HepG2 (cell line): ENCODE results near the gene GPRIN1. TPM values are rescaled to one million over a fixed set of nuclear protein-coding genes. Genes with fewer than 3 reads are reported as not detected.
A peak's percentile ranks its signal among the peaks of the same experiment; 100 is the strongest.

Experiments
- GATAD1 ChIP-seq: IDR thresholded peaks from 2 replicates; pipeline ENCODE4 v1.6.1; 2016; ENCODE audit warnings: missing genetic modification reagents, missing compliant biosample characterization
- RAD51 ChIP-seq: fragments of 450-650 bp; IDR thresholded peaks from 2 replicates; pipeline ENCODE4 v1.6.1; 2016; ENCODE audit warnings: borderline replicate concordance
- RELA ChIP-seq: sonication (generic); formaldehyde crosslinking; IDR thresholded peaks from 2 replicates; pipeline ENCODE4 v1.4.0; 2020; ENCODE audit warnings: missing genetic modification reagents
- SAP130 ChIP-seq: IDR thresholded peaks from 2 replicates; pipeline ENCODE4 v1.6.1; 2016; ENCODE audit warnings: low read depth
- SCMH1 ChIP-seq: sonication (generic); formaldehyde crosslinking; IDR thresholded peaks from 2 replicates; pipeline ENCODE4 v1.9.0; 2021; ENCODE audit warnings: missing genetic modification reagents, mild to moderate bottlenecking, borderline replicate concordance
- SSRP1 ChIP-seq: IDR thresholded peaks from 2 replicates; pipeline ENCODE4 v1.6.1; 2016; ENCODE audit warnings: control low read depth
- TAF1 ChIP-seq: sonication (generic); formaldehyde crosslinking; IDR thresholded peaks from 2 replicates; pipeline ENCODE4 v1.4.0; 2020; ENCODE audit warnings: missing genetic modification reagents
- TOPORS ChIP-seq: sonication (generic); formaldehyde crosslinking; IDR thresholded peaks from 2 replicates; pipeline ENCODE4 v1.8.0; 2023; ENCODE audit warnings: mild to moderate bottlenecking, missing genetic modification reagents
- XRCC5 ChIP-seq: fragments of 200-400 bp; formaldehyde crosslinking; optimal IDR thresholded peaks from 2 replicates; pipeline ENCODE3; 2017; ENCODE audit warnings: mild to moderate bottlenecking, low read length
- ZC3H13 ChIP-seq: sonication (generic); formaldehyde crosslinking; IDR thresholded peaks from 2 replicates; pipeline ENCODE4 v1.8.1; 2023; ENCODE audit warnings: mild to moderate bottlenecking, missing genetic modification reagents, moderate library complexity
- ZMYM3 ChIP-seq: sonication (generic); formaldehyde crosslinking; IDR thresholded peaks from 2 replicates; pipeline ENCODE4 v1.5.1; 2020; ENCODE audit warnings: mild to moderate bottlenecking, missing genetic modification reagents
- ZNF263 ChIP-seq: sonication (generic); formaldehyde crosslinking; IDR thresholded peaks from 2 replicates; pipeline ENCODE4 v1.4.0; 2020; ENCODE audit warnings: missing genetic modification reagents
- ZNF276 ChIP-seq: sonication (generic); formaldehyde crosslinking; IDR thresholded peaks from 2 replicates; pipeline ENCODE4 v1.4.0; 2020; ENCODE audit warnings: mild to moderate bottlenecking, low read depth, missing genetic modification reagents
- ZNF343 ChIP-seq: sonication (generic); formaldehyde crosslinking; IDR thresholded peaks from 2 replicates; pipeline ENCODE4 v1.4.0; 2020; ENCODE audit warnings: mild to moderate bottlenecking, missing genetic modification reagents
- ZNF468 ChIP-seq: sonication (generic); formaldehyde crosslinking; IDR thresholded peaks from 2 replicates; pipeline ENCODE4 v1.8.0; 2022; ENCODE audit warnings: mild to moderate bottlenecking, moderate library complexity, missing genetic modification reagents
- ZNF724P ChIP-seq: sonication (generic); formaldehyde crosslinking; IDR thresholded peaks from 2 replicates; pipeline ENCODE4 v1.8.0; 2022; ENCODE audit warnings: missing genetic modification reagents, borderline replicate concordance
- polyA plus RNA-seq, 8 experiments: library from polyadenylated mRNA; depleted of rRNA in 3 of 8; stranded (reverse) in 7 of 8; unstranded in 1 of 8; fragments of >200 nt; fragmentation: Illumina TruSeq in 4 of 8; extraction: Trizol in 4 of 8; gene quantifications; 2 replicates each; pipeline versions ENCODE4 v1.2.1 to v1.2.3, GENCODE V29; 2011 to 2016; ENCODE audit warnings: low read depth in 4 of 8, missing spikeins in 1 of 8, mixed read lengths in 1 of 8; ENCODE audit not compliant: insufficient read depth in 1 of 8
- total RNA-seq, 5 experiments: library from RNA; depleted of rRNA; stranded (reverse); fragments of >200 nt; fragmentation: Illumina TruSeq; extraction: Trizol; gene quantifications; 2 replicates each; pipeline ENCODE4 v1.2.3, GENCODE V29; 2016; ENCODE audit warnings: low read depth in 1 of 5
- TF ChIP-seq, protein P1 (sequence below): sonication (generic); formaldehyde crosslinking; IDR thresholded peaks from 2 replicates; pipeline ENCODE4 v1.5.0; 2020; ENCODE audit warnings: mild to moderate bottlenecking, low read depth, missing genetic modification reagents, borderline replicate concordance
- TF ChIP-seq, protein P2 (sequence below): IDR thresholded peaks from 2 replicates; pipeline ENCODE4 v1.6.1; 2016; ENCODE audit warnings: mild to moderate bottlenecking
- TF ChIP-seq, protein P3 (sequence below): sonication (generic); formaldehyde crosslinking; IDR thresholded peaks from 2 replicates; pipeline ENCODE4 v1.9.0; 2022; ENCODE audit warnings: low read depth, missing genetic modification reagents
- TF ChIP-seq, protein P4 (sequence below): sonication (generic); formaldehyde crosslinking; IDR thresholded peaks from 2 replicates; pipeline ENCODE4 v1.5.0; 2020; ENCODE audit warnings: mild to moderate bottlenecking, missing genetic modification reagents

Gene GPRIN1
- total and polyA plus RNA-seq, 2 of the 13 experiments (the other 11 are each of a cell fraction or from before 2014, with no cell fraction given), result 0.32 to 2.0 TPM

DNA sequence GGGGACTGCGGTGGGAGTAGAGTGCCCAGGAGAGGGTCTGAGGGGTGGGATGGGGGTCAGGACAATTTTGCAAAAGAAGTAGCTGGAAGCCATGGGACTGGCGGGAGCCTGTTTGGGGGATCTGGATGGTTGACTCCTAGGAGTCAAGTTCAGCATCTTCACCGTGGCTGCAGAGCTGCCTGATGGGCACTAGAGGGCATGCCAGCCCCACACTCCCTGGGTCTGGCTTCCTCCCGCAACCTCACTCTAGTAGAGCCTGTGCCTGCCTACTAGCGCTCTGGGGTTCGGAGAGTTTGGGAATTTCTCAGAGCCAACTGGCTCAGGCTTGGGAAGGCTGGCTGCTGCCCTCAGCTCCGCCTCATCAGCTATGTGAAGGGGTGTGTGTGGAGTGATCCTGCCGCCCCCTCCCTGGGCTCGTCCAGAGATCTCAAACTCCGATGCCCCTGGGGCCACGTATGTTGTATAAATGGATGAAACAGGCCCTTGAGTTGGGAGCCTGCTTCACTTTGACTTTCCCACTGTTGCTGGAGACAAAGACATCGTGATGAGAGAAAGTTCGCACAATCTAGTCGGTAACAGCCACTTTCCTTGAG lies 48.1 kb upstream of the GPRIN1 start (continued):
- TF ChIP-seq ZNF276 (CRISPR knock-in tag) (no peak), ZNF263 (CRISPR knock-in tag) (0 out of 2 replicates have a peak, but pooled peaks have one; percentile 27), ZMYM3 (no peak), ZNF343 (no peak), ZNF724P (CRISPR knock-in tag) (no peak), SAP130 (CRISPR knock-in tag) (peak; percentile 31; the same call in 1 of the 2 replicates), ZC3H13 (CRISPR knock-in tag) (no peak), GATAD1 (CRISPR knock-in tag) (no peak), RELA (CRISPR knock-in tag) (no peak), XRCC5 (peak; percentile 80), ZNF468 (CRISPR knock-in tag) (no peak), RAD51 (no peak), TOPORS (CRISPR knock-in tag) (no peak), SCMH1 (no peak), SSRP1 (CRISPR knock-in tag) (no peak), TAF1 (CRISPR knock-in tag) (no peak)
- TF ChIP-seq, protein P1, sequence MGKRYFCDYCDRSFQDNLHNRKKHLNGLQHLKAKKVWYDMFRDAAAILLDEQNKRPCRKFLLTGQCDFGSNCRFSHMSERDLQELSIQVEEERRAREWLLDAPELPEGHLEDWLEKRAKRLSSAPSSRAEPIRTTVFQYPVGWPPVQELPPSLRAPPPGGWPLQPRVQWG, result no peak
- TF ChIP-seq, protein P2, sequence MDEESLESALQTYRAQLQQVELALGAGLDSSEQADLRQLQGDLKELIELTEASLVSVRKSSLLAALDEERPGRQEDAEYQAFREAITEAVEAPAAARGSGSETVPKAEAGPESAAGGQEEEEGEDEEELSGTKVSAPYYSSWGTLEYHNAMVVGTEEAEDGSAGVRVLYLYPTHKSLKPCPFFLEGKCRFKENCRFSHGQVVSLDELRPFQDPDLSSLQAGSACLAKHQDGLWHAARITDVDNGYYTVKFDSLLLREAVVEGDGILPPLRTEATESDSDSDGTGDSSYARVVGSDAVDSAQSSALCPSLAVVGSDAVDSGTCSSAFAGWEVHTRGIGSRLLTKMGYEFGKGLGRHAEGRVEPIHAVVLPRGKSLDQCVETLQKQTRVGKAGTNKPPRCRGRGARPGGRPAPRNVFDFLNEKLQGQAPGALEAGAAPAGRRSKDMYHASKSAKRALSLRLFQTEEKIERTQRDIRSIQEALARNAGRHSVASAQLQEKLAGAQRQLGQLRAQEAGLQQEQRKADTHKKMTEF (CRISPR knock-in tag), result no peak
- TF ChIP-seq, protein P3, sequence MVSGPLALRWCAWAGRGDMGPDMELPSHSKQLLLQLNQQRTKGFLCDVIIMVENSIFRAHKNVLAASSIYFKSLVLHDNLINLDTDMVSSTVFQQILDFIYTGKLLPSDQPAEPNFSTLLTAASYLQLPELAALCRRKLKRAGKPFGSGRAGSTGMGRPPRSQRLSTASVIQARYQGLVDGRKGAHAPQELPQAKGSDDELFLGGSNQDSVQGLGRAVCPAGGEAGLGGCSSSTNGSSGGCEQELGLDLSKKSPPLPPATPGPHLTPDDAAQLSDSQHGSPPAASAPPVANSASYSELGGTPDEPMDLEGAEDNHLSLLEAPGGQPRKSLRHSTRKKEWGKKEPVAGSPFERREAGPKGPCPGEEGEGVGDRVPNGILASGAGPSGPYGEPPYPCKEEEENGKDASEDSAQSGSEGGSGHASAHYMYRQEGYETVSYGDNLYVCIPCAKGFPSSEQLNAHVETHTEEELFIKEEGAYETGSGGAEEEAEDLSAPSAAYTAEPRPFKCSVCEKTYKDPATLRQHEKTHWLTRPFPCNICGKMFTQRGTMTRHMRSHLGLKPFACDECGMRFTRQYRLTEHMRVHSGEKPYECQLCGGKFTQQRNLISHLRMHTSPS, result no peak
- TF ChIP-seq, protein P4, sequence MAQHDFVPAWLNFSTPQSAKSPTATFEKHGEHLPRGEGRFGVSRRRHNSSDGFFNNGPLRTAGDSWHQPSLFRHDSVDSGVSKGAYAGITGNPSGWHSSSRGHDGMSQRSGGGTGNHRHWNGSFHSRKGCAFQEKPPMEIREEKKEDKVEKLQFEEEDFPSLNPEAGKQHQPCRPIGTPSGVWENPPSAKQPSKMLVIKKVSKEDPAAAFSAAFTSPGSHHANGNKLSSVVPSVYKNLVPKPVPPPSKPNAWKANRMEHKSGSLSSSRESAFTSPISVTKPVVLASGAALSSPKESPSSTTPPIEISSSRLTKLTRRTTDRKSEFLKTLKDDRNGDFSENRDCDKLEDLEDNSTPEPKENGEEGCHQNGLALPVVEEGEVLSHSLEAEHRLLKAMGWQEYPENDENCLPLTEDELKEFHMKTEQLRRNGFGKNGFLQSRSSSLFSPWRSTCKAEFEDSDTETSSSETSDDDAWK (CRISPR knock-in tag), result no peak
